ENCODE data around the gene PYGB.

The PYGB gene

GRCh38 chr20:25313593-25313992, 65.7 kb downstream of the PYGB start:
- CTCF ChIA-PET = interaction anchor here (1.0 to 3.7 kb wide), 2 partner anchors 54 to 86 kb away, joined by 4 to 16 read pairs; no protein-coding TSS in a partner anchor
- Histone ChIP-seq H3K4me1 (ENCODE audit: control insufficient read depth, insufficient read depth, low read length) (peaks cover 7% of the 10 kb centered on the region), H3K27ac (ENCODE audit: extremely low read depth, low read depth, low read length) (no peak overlapping the region), H3K4me3 (ENCODE audit: low read depth, low read length) (no peak overlapping the region), H3K9me3 (ENCODE audit: control insufficient read depth, insufficient read depth, low read depth, low read length) (no peaks in the 10 kb centered on the region), H3K36me3 (ENCODE audit: control insufficient read depth in 2 of 2, insufficient read depth in 1 of 2, low read length in 2 of 2) (peaks cover 0 to 27% of the 10 kb centered on the region in 2 experiments; a peak in 2 of 3 replicates)
- TF ChIP-seq ZNF404 (tag by site-specific recombination; IDR thresholded peaks at IDR 0.05) (no peak), ZNF37A (tag by site-specific recombination; IDR thresholded peaks at IDR 0.05) (no peak), ZNF148 (tag by site-specific recombination; IDR thresholded peaks at IDR 0.05; ENCODE audit: borderline replicate concordance) (no peak), ZNF488 (tag by site-specific recombination; IDR thresholded peaks at IDR 0.05) (no peak), ZNF24 (tag by site-specific recombination; IDR thresholded peaks at IDR 0.05) (no peak), ZNF654 (tag by site-specific recombination; IDR thresholded peaks at IDR 0.05; ENCODE audit: low read depth) (no peak), ZNF629 (tag by site-specific recombination; IDR thresholded peaks at IDR 0.05) (no peak), ZSCAN23 (tag by site-specific recombination; IDR thresholded peaks at IDR 0.05) (no peak), ZXDB (tag by site-specific recombination; IDR thresholded peaks at IDR 0.05) (no peak), ZNF692 (tag by site-specific recombination; IDR thresholded peaks at IDR 0.05) (no peak), PRDM6 (tag by site-specific recombination; IDR thresholded peaks at IDR 0.05) (no peak), ZNF561 (tag by site-specific recombination; IDR thresholded peaks at IDR 0.05; ENCODE audit: borderline replicate concordance) (no peak), ZNF23 (tag by site-specific recombination; IDR thresholded peaks at IDR 0.05; ENCODE audit: borderline replicate concordance) (no peak), ZNF518A (tag by site-specific recombination; conservative IDR thresholded peaks at IDR 0.05; ENCODE audit: low read depth) (no peak), ZNF350 (tag by site-specific recombination; IDR thresholded peaks at IDR 0.05) (no peak), ZNF707 (tag by site-specific recombination; IDR thresholded peaks at IDR 0.05) (no peak), PRDM4 (tag by site-specific recombination; IDR thresholded peaks at IDR 0.05) (no peak), ZFHX2 (tag by site-specific recombination; conservative IDR thresholded peaks at IDR 0.05) (no peak)
- POLR2A ChIA-PET = no interaction called here
